Measurements from ENCODE around the gene TPRX2.

- TF ChIP-seq SP1 (IDR thresholded peaks at IDR 0.05) (no peak), EGR1 (IDR thresholded peaks at IDR 0.05; ENCODE audit: low read depth in 2 of 2) (no peak), CTCF (IDR thresholded peaks at IDR 0.05; ENCODE audit: low read depth, low read length, missing input control) (no peak), REST (IDR thresholded peaks at IDR 0.05) (no peak), TAF1 (conservative IDR thresholded peaks at IDR 0.05) (no peak), JUND (IDR thresholded peaks at IDR 0.05) (no peak), GABPA (IDR thresholded peaks at IDR 0.05 in 1 of 2, conservative IDR thresholded peaks at IDR 0.05 in 1 of 2) (no peak), NR2F2 (IDR thresholded peaks at IDR 0.05) (no peak), RAD21 (IDR thresholded peaks at IDR 0.05) (no peak), YY1 (IDR thresholded peaks at IDR 0.05) (no peak)
- TF ChIP-seq, protein P1, sequence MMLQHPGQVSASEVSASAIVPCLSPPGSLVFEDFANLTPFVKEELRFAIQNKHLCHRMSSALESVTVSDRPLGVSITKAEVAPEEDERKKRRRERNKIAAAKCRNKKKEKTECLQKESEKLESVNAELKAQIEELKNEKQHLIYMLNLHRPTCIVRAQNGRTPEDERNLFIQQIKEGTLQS (IDR thresholded peaks at IDR 0.05) = no peak
- TF ChIP-seq, protein P2, sequence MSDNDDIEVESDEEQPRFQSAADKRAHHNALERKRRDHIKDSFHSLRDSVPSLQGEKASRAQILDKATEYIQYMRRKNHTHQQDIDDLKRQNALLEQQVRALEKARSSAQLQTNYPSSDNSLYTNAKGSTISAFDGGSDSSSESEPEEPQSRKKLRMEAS (IDR thresholded peaks at IDR 0.05) = no peak
- TF ChIP-seq, protein P3, sequence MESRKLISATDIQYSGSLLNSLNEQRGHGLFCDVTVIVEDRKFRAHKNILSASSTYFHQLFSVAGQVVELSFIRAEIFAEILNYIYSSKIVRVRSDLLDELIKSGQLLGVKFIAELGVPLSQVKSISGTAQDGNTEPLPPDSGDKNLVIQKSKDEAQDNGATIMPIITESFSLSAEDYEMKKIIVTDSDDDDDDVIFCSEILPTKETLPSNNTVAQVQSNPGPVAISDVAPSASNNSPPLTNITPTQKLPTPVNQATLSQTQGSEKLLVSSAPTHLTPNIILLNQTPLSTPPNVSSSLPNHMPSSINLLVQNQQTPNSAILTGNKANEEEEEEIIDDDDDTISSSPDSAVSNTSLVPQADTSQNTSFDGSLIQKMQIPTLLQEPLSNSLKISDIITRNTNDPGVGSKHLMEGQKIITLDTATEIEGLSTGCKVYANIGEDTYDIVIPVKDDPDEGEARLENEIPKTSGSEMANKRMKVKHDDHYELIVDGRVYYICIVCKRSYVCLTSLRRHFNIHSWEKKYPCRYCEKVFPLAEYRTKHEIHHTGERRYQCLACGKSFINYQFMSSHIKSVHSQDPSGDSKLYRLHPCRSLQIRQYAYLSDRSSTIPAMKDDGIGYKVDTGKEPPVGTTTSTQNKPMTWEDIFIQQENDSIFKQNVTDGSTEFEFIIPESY (IDR thresholded peaks at IDR 0.05) = no peak
Measured at GRCh38 chr19:47836038-47836437, 23.0 kb upstream of the TPRX2 start.
